H1 (cell line): ENCODE data around the gene TP53. TPM values are rescaled to one million over a fixed set of nuclear protein-coding genes. Genes with fewer than 3 reads are reported as not detected.

ENCODE experiments used
- BACH1 ChIP-seq: IDR thresholded peaks from 2 replicates; pipeline ENCODE4 v1.6.1; 2012; ENCODE audit warnings: low read length, improper control_type of control experiment
- CHD7 ChIP-seq: fragments of 300-600 bp; sonication (generic); IDR thresholded peaks from 2 replicates; pipeline ENCODE4 v1.7.1; 2012; ENCODE audit warnings: low read length, moderate library complexity, mild to moderate bottlenecking, inconsistent platforms; ENCODE audit not compliant: insufficient replicate concordance
- CREB1 ChIP-seq: IDR thresholded peaks from 2 replicates; pipeline ENCODE4 v1.6.1; 2012; ENCODE audit warnings: inconsistent platforms
- POLR2AphosphoS5 ChIP-seq: IDR thresholded peaks from 2 replicates; pipeline ENCODE4 v1.6.1; 2011; ENCODE audit warnings: low read depth, low read length
- SP4 ChIP-seq: IDR thresholded peaks from 2 replicates; pipeline ENCODE4 v1.6.1; 2012; ENCODE audit warnings: low read length, inconsistent platforms
- TAF7 ChIP-seq: optimal IDR thresholded peaks from 2 replicates; pipeline ENCODE3; 2011; ENCODE audit warnings: low read depth, mild to moderate bottlenecking, inconsistent platforms, low read length, moderate library complexity, borderline replicate concordance
- polyA plus RNA-seq, 7 experiments: library from polyadenylated mRNA; depleted of rRNA in 3 of 7; stranded (reverse) in 5 of 7; unstranded in 2 of 7; fragments of >200 nt in 5 of 7; fragments of 200-250 nt in 2 of 7; gene quantifications; 1 replicate in 5 of 7; 2 replicates in 1 of 7; 4 replicates in 1 of 7; pipeline versions ENCODE4 v1.2.1 to v1.2.3, GENCODE V29; 2011 to 2013; ENCODE audit warnings: missing spikeins in 2 of 7, mixed read lengths in 2 of 7
- total RNA-seq: library from RNA; stranded (reverse); fragmentation: NEBNext Ultra II Directional; extraction: Animal tissue kit (Norgen Biotek cat#: 25700); gene quantifications from 2 replicates; pipeline ENCODE4 v1.2.1, GENCODE V29; 2021

Gene TP53
- total and polyA plus RNA-seq, 2 of the 8 experiments (the other 6 are each of a cell fraction or from before 2014, with no cell fraction given) = 143 to 198 TPM

- TF ChIP-seq CHD7 = no peak
- no peak for TF ChIP-seq POLR2AphosphoS5
- no peak for TF ChIP-seq BACH1
- TF ChIP-seq SP4 = no peak
- no peak for TF ChIP-seq TAF7
- no peak for TF ChIP-seq CREB1
Measured at GRCh38 chr17:7668482-7668881, 18.8 kb downstream of the TP53 start (continued).
